ENCODE data around the gene NLRP10.

DNA sequence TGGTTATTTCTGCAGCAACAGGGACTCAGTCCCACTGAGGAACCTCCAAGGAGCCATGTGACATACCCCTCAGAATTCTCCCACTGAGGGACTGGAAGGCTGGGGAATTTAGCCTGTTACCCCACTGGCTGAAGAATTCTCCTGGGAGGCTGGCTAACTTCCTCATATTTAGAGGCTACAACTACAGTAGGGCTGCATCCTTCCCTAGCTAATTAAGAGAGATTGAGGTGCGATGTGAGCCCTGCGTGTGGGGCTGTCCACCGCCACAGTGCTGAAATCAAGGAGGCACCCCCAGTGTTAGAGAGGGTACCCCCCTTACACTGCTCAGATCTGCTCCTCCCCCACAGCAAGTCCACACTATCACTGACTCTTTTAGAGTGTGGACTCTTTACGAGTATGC is 43.0 kb upstream of the NLRP10 start:
- TF ChIP-seq EZH2phosphoT487 (IDR thresholded peaks at IDR 0.05; ENCODE audit: insufficient read depth, low read depth) (no peak), EZH2 (IDR thresholded peaks at IDR 0.05; ENCODE audit: insufficient read depth, poor library complexity, severe bottlenecking) (no peak)

Data from GM23248 (cell line).